Activated B cell treated with CpG ODN at 0.5 μM for 24 hours (primary cell): Measurements from ENCODE around the gene TTLL12. TPM values are rescaled to one million over a fixed set of nuclear protein-coding genes. Genes with fewer than 3 reads are reported as not detected.
A peak's percentile ranks its signal among the peaks of the same experiment; 100 is the strongest.
"Not testable (repeated sequence)": the region's sequence is repeated elsewhere in the genome, so short reads cannot be mapped to it uniquely, and the experiment has no call there.

Source experiments
- ATAC-seq: fragments of 200-7000 bp; cut with Tn5 transposase; one replicate; pipeline ENCODE4 v1.10.0; 2021; ENCODE audit warnings: low read depth, mild to moderate bottlenecking, moderate library complexity
- CTCF ChIA-PET: fragments of 350-600 bp; sonication (Branson Sonifier 250); formaldehyde crosslinking; loops from one replicate; lab custom pipeline; 2021; ENCODE audit warnings: antibody characterized with exemption; lab: Charles Lee
- POLR2A ChIA-PET: fragments of 350-600 bp; sonication (Branson Sonifier 250); formaldehyde crosslinking; loops from one replicate; lab custom pipeline; 2021; ENCODE audit warnings: antibody characterized with exemption; lab: Charles Lee
- DNase-seq: peaks from one replicate; pipeline ENCODE4 v3.0.0; 2022
- H3K27ac Mint-ChIP-seq: one replicate; pipeline ENCODE4 v1.8.0; 2020; ENCODE audit warnings: mixed read lengths
- H3K27me3 Mint-ChIP-seq: one replicate; pipeline ENCODE4 v1.8.0; 2021; ENCODE audit warnings: mixed read lengths
- H3K36me3 Mint-ChIP-seq: one replicate; pipeline ENCODE4 v1.8.0; 2021; ENCODE audit warnings: low read depth, mixed read lengths
- H3K4me1 Mint-ChIP-seq: one replicate; pipeline ENCODE4 v1.8.0; 2021; ENCODE audit warnings: mixed read lengths
- H3K4me3 Mint-ChIP-seq: one replicate; pipeline ENCODE4 v1.8.0; 2020; ENCODE audit warnings: mild to moderate bottlenecking, mixed read lengths
- H3K9me3 Mint-ChIP-seq: one replicate; pipeline ENCODE4 v1.8.0; 2020; ENCODE audit warnings: mixed read lengths
- CTCF ChIP-seq: fragments of 200-600 bp; IDR thresholded peaks from one replicate; pipeline ENCODE4 v1.8.0; 2022; ENCODE audit warnings: antibody characterized with exemption, mild to moderate bottlenecking
- intact Hi-C: fragments of 100-400 bp; cut with micrococcal nuclease; formaldehyde crosslinking; loops from one replicate; pipeline ENCODE4 v1.15.1; 2024
- total RNA-seq: library from RNA; stranded (reverse); gene quantifications from 2 replicates; pipeline ENCODE4 v1.2.3, GENCODE V29; 2022

TTLL12 gene
- total RNA-seq, 1 donor from 2014 or later: 31.5 TPM

GRCh38 chr22:43151251-43152002 lies 35.5 kb downstream of the TTLL12 start, which contains the start of gene TSPO:
Gene TSPO (plus strand): TSS chr22:43151559. CDS start chr22:43159239, 7,680 bp downstream.
- ChIA-PET POLR2A (interaction anchor here (1.0 kb wide), 1 partner anchor 10 kb away, joined by 3 read pairs; no protein-coding TSS in a partner anchor), CTCF (no interaction called here)
- peaks cover 53% of the 10 kb centered on the region for H3K4me1 Mint-ChIP-seq
- no peaks in the 10 kb centered on the region for H3K27me3 Mint-ChIP-seq
- intact Hi-C loops: loop anchor here (1.0 to 5.0 kb wide), 3 partner anchors 8 to 39 kb away; partner anchors contain the start of genes BIK, MCAT and TTLL12
- TF ChIP-seq CTCF: no peak
- peak; percentile 71 for DNase-seq
- peak within 1 kb of the TSS; percentile 89 for H3K4me3 Mint-ChIP-seq
- ATAC-seq: peak; percentile 65
- H3K36me3 Mint-ChIP-seq: peaks cover 3% of the 10 kb centered on the region
- H3K27ac Mint-ChIP-seq: peak within 1 kb of the TSS; percentile 82
- H3K9me3 Mint-ChIP-seq: no peaks in the 10 kb centered on the region

- TF ChIP-seq CTCF: no peak
- Mint-ChIP-seq H3K27me3 (no peaks in the 10 kb centered on the region), H3K4me1 (peaks cover 51% of the 10 kb centered on the region), H3K9me3 (no peaks in the 10 kb centered on the region), H3K36me3 (peaks cover 3% of the 10 kb centered on the region), H3K4me3 (peak overlapping the region; percentile 89), H3K27ac (peak overlapping the region; percentile 82)
- intact Hi-C loops: loop anchor here (1.0 to 5.0 kb wide), 2 partner anchors 7 to 38 kb away; partner anchors contain the start of genes BIK and MCAT
- ChIA-PET POLR2A (no interaction called here), CTCF (no interaction called here)
- ATAC-seq (no peak), DNase-seq (no peak)
Observed at GRCh38 chr22:43150731-43151206, 36.2 kb downstream of the TTLL12 start.

GRCh38 chr22:43148581-43148980 lies 38.4 kb downstream of the TTLL12 start:
- no peak for DNase-seq

GRCh38 chr22:43147821-43148220 lies 39.1 kb downstream of the TTLL12 start:
- TF ChIP-seq CTCF: no peak
- intact Hi-C loops: loop anchor here (10.0 kb wide), 1 partner anchor 133 kb away; the partner anchor contains the start of gene PACSIN2
- peaks cover 3% of the 10 kb centered on the region for H3K36me3 Mint-ChIP-seq

More at GRCh38 chr22:43148581-43148980, 38.4 kb downstream of the TTLL12 start:
- CTCF ChIA-PET: no interaction called here
- Mint-ChIP-seq H3K27ac (peak overlapping the region; percentile 81), H3K27me3 (no peaks in the 10 kb centered on the region), H3K4me3 (no peak overlapping the region), H3K9me3 (no peaks in the 10 kb centered on the region), H3K36me3 (peaks cover 3% of the 10 kb centered on the region), H3K4me1 (peaks cover 54% of the 10 kb centered on the region)
- TF ChIP-seq CTCF: no peak
- no peak for ATAC-seq
- POLR2A ChIA-PET: interaction anchor here (0.6 to 1.5 kb wide), 2 partner anchors 39 to 533 kb away, joined by 3 to 6 read pairs; no protein-coding TSS in a partner anchor
- intact Hi-C loops: loop anchor here (10.0 kb wide), 1 partner anchor 134 kb away; the partner anchor contains the start of gene PACSIN2

DNA sequence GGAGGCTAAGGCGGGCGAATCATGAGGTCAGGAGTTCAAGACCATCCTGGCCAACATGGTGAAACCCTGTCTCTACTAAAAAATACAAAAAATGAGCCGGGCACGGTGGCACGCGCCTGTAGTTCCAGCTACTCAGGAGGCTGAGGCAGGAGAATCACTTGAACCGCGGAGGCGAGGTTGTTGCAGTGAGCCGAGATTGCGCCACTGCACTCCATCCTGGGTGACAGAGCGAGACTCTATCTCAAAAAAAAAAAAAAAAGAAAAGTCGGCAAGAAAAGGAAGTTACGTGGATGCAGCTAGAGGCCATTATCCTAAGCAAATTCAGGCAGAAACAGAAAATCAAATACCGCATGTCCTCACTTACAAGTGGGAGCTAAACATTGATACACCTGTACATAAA lies 40.6 kb downstream of the TTLL12 start:
- Mint-ChIP-seq H3K27ac (peak overlapping the region; percentile 81), H3K4me3 (peak overlapping the region; percentile 19), H3K4me1 (peaks cover 50% of the 10 kb centered on the region)
- POLR2A ChIA-PET: interaction anchor here (0.6 to 1.6 kb wide), 4 partner anchors 41 to 607 kb away, joined by 4 to 21 read pairs (median 6); partner anchors contain the start of gene PACSIN2
- H3K36me3 Mint-ChIP-seq, H3K27me3 Mint-ChIP-seq, H3K9me3 Mint-ChIP-seq, CTCF ChIA-PET, ATAC-seq, DNase-seq: not testable (repeated sequence)
- intact Hi-C loops: loop anchor here (10.0 kb wide), 1 partner anchor 132 kb away; the partner anchor contains the start of gene PACSIN2

More at GRCh38 chr22:43147821-43148220, 39.1 kb downstream of the TTLL12 start:
- ChIA-PET POLR2A (interaction anchor here (0.9 to 1.5 kb wide), 3 partner anchors 40 to 1705 kb away, joined by 3 to 6 read pairs (median 4); no protein-coding TSS in a partner anchor), CTCF (no interaction called here)
- Mint-ChIP-seq H3K4me1 (peaks cover 52% of the 10 kb centered on the region), H3K4me3 (peak overlapping the region; percentile 70), H3K27ac (peak overlapping the region; percentile 81), H3K9me3 (no peaks in the 10 kb centered on the region), H3K27me3 (no peaks in the 10 kb centered on the region)
- no peak for ATAC-seq
- DNase-seq: no peak

GRCh38 chr22:43145371-43145770 lies 41.6 kb downstream of the TTLL12 start:
- H3K27me3 Mint-ChIP-seq, ATAC-seq, DNase-seq, H3K36me3 Mint-ChIP-seq, H3K4me3 Mint-ChIP-seq, H3K9me3 Mint-ChIP-seq, CTCF ChIA-PET: not testable (repeated sequence)
- intact Hi-C loops: loop anchor here (10.0 kb wide), 1 partner anchor 131 kb away; the partner anchor contains the start of gene PACSIN2
- Mint-ChIP-seq H3K4me1 (peaks cover 46% of the 10 kb centered on the region), H3K27ac (peak overlapping the region; percentile 41)
- POLR2A ChIA-PET: interaction anchor here (0.7 to 1.6 kb wide), 3 partner anchors 19 to 368 kb away, joined by 4 to 21 read pairs (median 4); no protein-coding TSS in a partner anchor
